Heart right ventricle (tissue), 16 donors: ENCODE results near the gene CUL9. TPM values are rescaled to one million over a fixed set of nuclear protein-coding genes. Genes with fewer than 3 reads are reported as not detected.
A peak's percentile ranks its signal among the peaks of the same experiment; 100 is the strongest.

Experiments
- ATAC-seq, 8 donors: fragments of 200-7000 bp; cut with Tn5 transposase; one replicate each; pipeline ENCODE4 v1.9.1; 2020; ENCODE audit warnings: mild to moderate bottlenecking in 8 of 8, moderate library complexity in 8 of 8, moderate number of reproducible peaks in 1 of 8
- DNase-seq, 2 donors: peaks; one replicate each; pipeline ENCODE4 v3.0.0-alpha.2; 2020
- H3K27ac ChIP-seq, 10 donors: fragments of 200-600 bp; sonication (generic) in 2 of 10; one replicate each; pipeline versions ENCODE4 v1.5.0 to v1.8.0; 2020 to 2022; ENCODE audit warnings: mild to moderate bottlenecking in 3 of 10
- H3K27me3 ChIP-seq, 7 donors: fragments of 200-600 bp; one replicate each; pipeline ENCODE4 v1.8.0; 2021 to 2022; ENCODE audit warnings: mild to moderate bottlenecking in 2 of 7
- H3K36me3 ChIP-seq, 9 donors: fragments of 200-600 bp; sonication (generic) in 1 of 9; one replicate each; pipeline versions ENCODE4 v1.5.0 to v1.8.0; 2020 to 2022; ENCODE audit warnings: mild to moderate bottlenecking in 2 of 9
- H3K4me1 ChIP-seq, 9 donors: fragments of 200-600 bp; sonication (generic) in 1 of 9; one replicate each; pipeline versions ENCODE4 v1.5.0 to v1.8.0; 2020 to 2022; ENCODE audit warnings: mild to moderate bottlenecking in 4 of 9
- H3K4me3 ChIP-seq, 10 donors: fragments of 200-600 bp; sonication (generic) in 2 of 10; one replicate each; pipeline versions ENCODE4 v1.5.0 to v1.8.0; 2020 to 2022; ENCODE audit warnings: mild to moderate bottlenecking in 7 of 10, moderate library complexity in 2 of 10
- H3K9me3 ChIP-seq, 11 donors: fragments of 200-600 bp in 10 of 11; sonication (generic) in 2 of 11; one replicate each; pipeline versions ENCODE4 v1.5.0 to v1.8.0; 2013 to 2022; ENCODE audit warnings: mild to moderate bottlenecking in 2 of 11, control low read depth in 1 of 11, moderate library complexity in 1 of 11
- CTCF ChIP-seq, 9 donors: fragments of 200-600 bp; sonication (generic) in 2 of 9; IDR thresholded peaks; one replicate each; pipeline versions ENCODE4 v1.5.0 to v1.8.0; 2021 to 2022; ENCODE audit warnings: antibody characterized with exemption in 9 of 9, mild to moderate bottlenecking in 5 of 9, moderate library complexity in 1 of 9
- WGBS, 2 donors: extraction: QIAGEN DNeasy Blood & Tissue Kit; methylation state at CpG; one replicate each; pipeline ENCODE4 v1.1.7; 2013; ENCODE audit warnings: inconsistent platforms in 1 of 2; 5-methylcytosine and 5-hydroxymethylcytosine counted together
- intact Hi-C, 10 donors: fragments of 100-400 bp; cut with DNase I; formaldehyde crosslinking; loops; one replicate each; pipeline versions ENCODE4 v1.11.1 to v1.14.2; 2022
- polyA plus RNA-seq, 2 donors: library from polyadenylated mRNA; stranded (reverse); fragments of 200-250 nt; gene quantifications; one replicate each; pipeline ENCODE4 v1.2.3, GENCODE V29; 2013
- total RNA-seq, 10 donors: library from RNA; stranded (reverse); fragmentation: NEBNext Ultra II Directional in 3 of 10; extraction: Animal tissue kit (Norgen Biotek cat#: 25700) in 3 of 10; gene quantifications; one replicate each; pipeline versions ENCODE4 v1.2.1 to v1.2.4, GENCODE V29; 2021 to 2023
- donor health status: Arrhythmogenic right ventricular cardiomyopathy.
- donor health status: ischemic (EF 13 %, LVEDD 7.1; RV severe dilation, severe dysfunction).
- donor health status: healthy with polysubstance abuse.
- donor health status: DM: no; HTN: yes; CAD: no.
- donor health status: DM: no; HTN: no; CAD: no.
- donor health status: ischemic (EF 25% LVEDD 6.9; RV normal size, moderate dysfunction).
- donor health status: ischemic (EF 25% LVEDD 5.7; RV mildly dilated, moderate dysfunction).
- donor health status: healthy.
- donor health status: DM: yes; HTN: yes; CAD: no.
- donor health status: Ischemic cardiomyopathy.
- donor health status: ischemic (EF 35%, LVEDD 5.7; RV mildly dilated, moderate dysfunction).
- donor health status: nonischemic (EF 11% LVEDD 7.7; RV severe dilation, severe dysfunction).
- donor health status: DM: yes; HTN: yes; CAD: no.
- donor health status: PGD.
- donor health status: ischemic (EF 29% LVEDD 5.4; RV normal size, mild dysfunction).
- donor health status: nonischemic (EF 23%, LVEDD 6.1; RV moderate dilation, normal function).

Gene CUL9
- total and polyA plus RNA-seq, 12 donors: 7.8 to 32.0 (median 13.4) TPM

- intact Hi-C loops: no loop called here
- ATAC-seq: no peak
- 18 to 27% methylated on average over 24 to 37 of the region's 37 CpGs for WGBS, 2 donors
- peaks cover 0 to 6% (median 0%) of the 10 kb centered on the region in 11 donors for H3K9me3 ChIP-seq
- peaks cover 4 to 17% (median 10%) of the 10 kb centered on the region in 9 donors for H3K4me1 ChIP-seq
- H3K27ac ChIP-seq: no peak overlapping the region
- no peaks in the 10 kb centered on the region for H3K36me3 ChIP-seq
- H3K27me3 ChIP-seq: peaks cover 0 to 88% (median 55%) of the 10 kb centered on the region in 7 donors
- TF ChIP-seq CTCF (IDR thresholded peaks at IDR 0.05): no peak
- DNase-seq: no peak
- H3K4me3 ChIP-seq: no peak overlapping the region
Observed at GRCh38 chr6:43243664-43244321, 61.8 kb downstream of the CUL9 start.

- Histone ChIP-seq H3K36me3 (no peaks in the 10 kb centered on the region), H3K27me3 (peaks cover 0 to 85% (median 45%) of the 10 kb centered on the region in 7 donors), H3K4me3 (peak overlapping the region; percentile 19 to 69 (median 64)), H3K27ac (peak overlapping the region in 5 of 10 donors; percentile 23 to 68 (median 46)), H3K9me3 (no peaks in the 10 kb centered on the region), H3K4me1 (peaks cover 4 to 17% (median 10%) of the 10 kb centered on the region in 9 donors)
- peak; percentile 62 to 67 for DNase-seq
- intact Hi-C loops: no loop called here
- no peak for TF ChIP-seq CTCF (IDR thresholded peaks at IDR 0.05)
- peak; percentile 73 to 89 (median 84) for ATAC-seq
- 13 to 20% methylated on average over 27 of the region's 27 CpGs for WGBS, 2 donors
Observed at GRCh38 chr6:43246301-43247113, 64.5 kb downstream of the CUL9 start.

DNA sequence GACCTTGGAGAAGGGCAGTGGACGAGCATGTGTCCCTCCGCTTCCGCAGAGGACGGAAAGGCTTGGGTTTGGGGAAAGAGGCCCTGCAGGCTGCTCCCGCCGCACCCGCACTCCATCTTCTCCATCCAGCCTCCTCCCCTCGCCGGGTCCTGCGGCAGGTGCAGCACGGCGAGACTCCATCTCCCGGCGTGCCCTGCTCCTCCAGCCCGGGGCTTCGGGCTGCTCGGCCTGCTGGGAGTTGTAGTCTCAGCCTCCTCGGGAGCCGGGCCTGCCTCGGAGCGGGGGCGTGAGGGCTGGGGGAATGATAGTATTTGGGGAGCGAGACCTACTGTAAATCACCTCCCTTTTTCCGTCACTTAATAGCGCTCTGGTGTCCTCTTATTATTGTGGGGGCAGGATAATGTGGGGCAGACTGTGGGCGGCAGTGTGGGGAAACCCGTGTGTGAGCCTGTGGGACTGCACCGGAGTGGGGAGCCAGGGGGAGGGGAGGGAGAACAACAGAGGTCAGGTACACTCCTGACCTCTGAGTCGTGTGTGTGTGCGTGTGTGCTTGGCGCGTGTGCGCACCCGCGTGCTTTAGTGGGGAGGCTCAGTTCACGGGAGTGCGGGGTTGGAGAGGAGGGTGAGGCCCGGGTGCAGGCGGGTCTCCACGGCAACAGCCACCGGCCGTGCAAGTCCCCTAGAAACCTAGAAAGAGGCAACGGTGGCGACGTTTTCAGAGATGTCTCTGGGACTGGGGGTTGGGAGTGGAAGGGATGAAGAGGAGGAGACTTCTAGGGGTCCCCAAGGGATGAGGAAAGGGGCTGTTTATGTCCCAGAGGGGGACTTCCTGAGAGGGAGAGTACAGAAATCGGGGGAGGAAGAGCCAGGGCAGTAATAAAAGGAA is 65.4 kb downstream of the CUL9 start:
- H3K9me3 ChIP-seq: no peaks in the 10 kb centered on the region
- no peak for TF ChIP-seq CTCF (IDR thresholded peaks at IDR 0.05)
- DNase-seq: peak; percentile 77 to 80
- ATAC-seq: peak; percentile 94 to 98 (median 96)
- peak overlapping the region in 6 of 10 donors; percentile 23 to 68 (median 47) for H3K27ac ChIP-seq
- H3K4me3 ChIP-seq: peak overlapping the region; percentile 19 to 69 (median 64)
- intact Hi-C loops: no loop called here
- H3K27me3 ChIP-seq: peaks cover 0 to 81% (median 41%) of the 10 kb centered on the region in 7 donors
- WGBS, 2 donors: 4% methylated on average over 45 to 46 of the region's 46 CpGs
- H3K36me3 ChIP-seq: no peaks in the 10 kb centered on the region
- H3K4me1 ChIP-seq: peaks cover 4 to 17% (median 10%) of the 10 kb centered on the region in 9 donors

- TF ChIP-seq CTCF (IDR thresholded peaks at IDR 0.05): no peak
- H3K9me3 ChIP-seq: no peaks in the 10 kb centered on the region
- DNase-seq (no peak), ATAC-seq (no peak)
- no peak overlapping the region for H3K4me3 ChIP-seq
- H3K27me3 ChIP-seq: peaks cover 0 to 79% (median 41%) of the 10 kb centered on the region in 7 donors
- 75 to 83% methylated on average over 3 of the region's 3 CpGs for WGBS, 2 donors
- intact Hi-C loops: no loop called here
- H3K27ac ChIP-seq: no peak overlapping the region
- peaks cover 4 to 17% (median 10%) of the 10 kb centered on the region in 9 donors for H3K4me1 ChIP-seq
- H3K36me3 ChIP-seq: no peaks in the 10 kb centered on the region
Observed at GRCh38 chr6:43248101-43248500, 66.1 kb downstream of the CUL9 start.
